K562 (cell line): ENCODE data around the gene VLDLR.

Experiments used
- ARID4B ChIP-seq: sonication (generic); formaldehyde crosslinking; IDR thresholded peaks from 2 replicates; pipeline ENCODE4 v1.8.0; 2022; ENCODE audit warnings: mild to moderate bottlenecking, missing genetic modification reagents
- E2F1 ChIP-seq: sonication (generic); formaldehyde crosslinking; IDR thresholded peaks from 2 replicates; pipeline ENCODE4 v1.8.1; 2023; ENCODE audit warnings: mild to moderate bottlenecking, missing genetic modification reagents, moderate library complexity
- HCFC1 ChIP-seq: IDR thresholded peaks from 2 replicates; pipeline ENCODE4 v1.6.1; 2012; ENCODE audit warnings: low read depth, low read length, improper control_type of control experiment
- HMBOX1 ChIP-seq: sonication (generic); IDR thresholded peaks from 2 replicates; pipeline ENCODE4 v1.6.1; 2016
- NFYB ChIP-seq: IDR thresholded peaks from 2 replicates; pipeline ENCODE4 v1.6.1; 2011; ENCODE audit warnings: mild to moderate bottlenecking, moderate library complexity; ENCODE audit not compliant: insufficient read length; ENCODE audit errors: extremely low read depth
- SMC3 ChIP-seq: conservative IDR thresholded peaks from 2 replicates; pipeline ENCODE4 v1.6.1; 2011; ENCODE audit warnings: low read depth, low read length, improper control_type of control experiment; ENCODE audit not compliant: insufficient read depth
- SP1 ChIP-seq: sonication (generic); formaldehyde crosslinking; IDR thresholded peaks from 2 replicates; pipeline ENCODE4 v1.8.1; 2022; ENCODE audit warnings: mild to moderate bottlenecking, missing genetic modification reagents
- TEAD4 ChIP-seq, 2 experiments: sonication (generic) in 1 of 2; formaldehyde crosslinking in 1 of 2; IDR thresholded peaks; 2 replicates each; pipeline versions ENCODE4 v1.6.1 to v1.8.0; 2012 to 2022; ENCODE audit warnings: borderline replicate concordance in 1 of 2, inconsistent platforms in 1 of 2, low read length in 1 of 2, mild to moderate bottlenecking in 1 of 2, missing genetic modification reagents in 1 of 2
- THAP7 ChIP-seq: fragments of 250-450 bp; sonication (Bioruptor Pico); IDR thresholded peaks from 2 replicates; pipeline ENCODE4 v1.5.0; 2021
- ZBTB7A ChIP-seq: IDR thresholded peaks from 2 replicates; pipeline ENCODE4 v1.6.1; 2011; ENCODE audit warnings: low read depth, mild to moderate bottlenecking, low read length, moderate library complexity, borderline replicate concordance; ENCODE audit not compliant: control insufficient read depth
- ZNF24 ChIP-seq: fragments of 450-650 bp; IDR thresholded peaks from 2 replicates; pipeline ENCODE4 v1.6.1; 2016
- ZNF766 ChIP-seq: fragments of 200-800 bp; sonication (Bioruptor generic); conservative IDR thresholded peaks from 2 replicates; pipeline ENCODE4 v1.6.1; 2016; ENCODE audit warnings: missing genetic modification characterization, missing compliant biosample characterization
- TF ChIP-seq, protein P1 (sequence below): fragments of 250-450 bp; sonication (Bioruptor Pico); IDR thresholded peaks from 2 replicates; pipeline ENCODE4 v1.6.1; 2021; ENCODE audit warnings: mild to moderate bottlenecking
- TF ChIP-seq, protein P2 (sequence below), 3 experiments: IDR thresholded peaks in 2 of 3; conservative IDR thresholded peaks in 1 of 3; 2 replicates each; pipeline ENCODE4 v1.5.1; 2011 to 2012; ENCODE audit warnings: low read length in 3 of 3, mild to moderate bottlenecking in 3 of 3, control low read depth in 2 of 3, improper control_type of control experiment in 1 of 3, inconsistent platforms in 1 of 3, low read depth in 1 of 3, mixed read lengths in 1 of 3, moderate library complexity in 1 of 3; ENCODE audit not compliant: insufficient read depth in 2 of 3

GRCh38 chr9:2638871-2639673 is 17.5 kb downstream of the VLDLR start:
- TF ChIP-seq ARID4B (CRISPR knock-in tag) (no peak), SMC3 (no peak), NFYB (no peak), ZNF24 (no peak), E2F1 (CRISPR knock-in tag) (no peak), HCFC1 (no peak), ZBTB7A (no peak), TEAD4 (IDR thresholded peaks at IDR 0.05; ENCODE audit: low read length) (no peak), TEAD4 (CRISPR knock-in tag; IDR thresholded peaks at IDR 0.05; ENCODE audit: borderline replicate concordance) (no peak), HMBOX1 (no peak), SP1 (CRISPR knock-in tag) (no peak), THAP7 (no peak), ZNF766 (no peak)
- TF ChIP-seq, protein P1, sequence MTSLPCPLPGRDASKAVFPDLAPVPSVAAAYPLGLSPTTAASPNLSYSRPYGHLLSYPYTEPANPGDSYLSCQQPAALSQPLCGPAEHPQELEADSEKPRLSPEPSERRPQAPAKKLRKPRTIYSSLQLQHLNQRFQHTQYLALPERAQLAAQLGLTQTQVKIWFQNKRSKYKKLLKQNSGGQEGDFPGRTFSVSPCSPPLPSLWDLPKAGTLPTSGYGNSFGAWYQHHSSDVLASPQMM = no peak
- TF ChIP-seq, protein P2, sequence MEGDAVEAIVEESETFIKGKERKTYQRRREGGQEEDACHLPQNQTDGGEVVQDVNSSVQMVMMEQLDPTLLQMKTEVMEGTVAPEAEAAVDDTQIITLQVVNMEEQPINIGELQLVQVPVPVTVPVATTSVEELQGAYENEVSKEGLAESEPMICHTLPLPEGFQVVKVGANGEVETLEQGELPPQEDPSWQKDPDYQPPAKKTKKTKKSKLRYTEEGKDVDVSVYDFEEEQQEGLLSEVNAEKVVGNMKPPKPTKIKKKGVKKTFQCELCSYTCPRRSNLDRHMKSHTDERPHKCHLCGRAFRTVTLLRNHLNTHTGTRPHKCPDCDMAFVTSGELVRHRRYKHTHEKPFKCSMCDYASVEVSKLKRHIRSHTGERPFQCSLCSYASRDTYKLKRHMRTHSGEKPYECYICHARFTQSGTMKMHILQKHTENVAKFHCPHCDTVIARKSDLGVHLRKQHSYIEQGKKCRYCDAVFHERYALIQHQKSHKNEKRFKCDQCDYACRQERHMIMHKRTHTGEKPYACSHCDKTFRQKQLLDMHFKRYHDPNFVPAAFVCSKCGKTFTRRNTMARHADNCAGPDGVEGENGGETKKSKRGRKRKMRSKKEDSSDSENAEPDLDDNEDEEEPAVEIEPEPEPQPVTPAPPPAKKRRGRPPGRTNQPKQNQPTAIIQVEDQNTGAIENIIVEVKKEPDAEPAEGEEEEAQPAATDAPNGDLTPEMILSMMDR (IDR thresholded peaks at IDR 0.05 in 2 of 3, conservative IDR thresholded peaks at IDR 0.05 in 1 of 3; ENCODE audit: insufficient read depth in 2 of 3, low read depth in 1 of 3, low read length in 3 of 3) = no peak
